H9 (cell line): ENCODE measurements around the gene COL28A1. TPM values are rescaled to one million over a fixed set of nuclear protein-coding genes. Genes with fewer than 3 reads are reported as not detected.

Source experiments
- DNase-seq: peaks from one replicate; pipeline ENCODE4 v3.0.0-alpha.2; 2017
- H2AFZ ChIP-seq: one replicate; pipeline ENCODE4 v1.6.1; 2013; ENCODE audit warnings: mild to moderate bottlenecking, low read length, control low read depth, moderate library complexity
- H2AK5ac ChIP-seq: 2 replicates; pipeline ENCODE4 v1.6.1; 2013; ENCODE audit warnings: low read length, control low read depth, mixed read lengths; ENCODE audit not compliant: insufficient read length
- H2BK120ac ChIP-seq: one replicate; pipeline ENCODE4 v1.6.1; 2013; ENCODE audit warnings: low read depth, mild to moderate bottlenecking, low read length, control low read depth, inconsistent platforms; ENCODE audit not compliant: poor library complexity, severe bottlenecking
- H2BK12ac ChIP-seq: 2 replicates; pipeline ENCODE4 v1.6.1; 2013; ENCODE audit warnings: low read length, control low read depth, mixed read lengths, low read depth; ENCODE audit not compliant: insufficient read length
- H2BK15ac ChIP-seq: 2 replicates; pipeline ENCODE4 v1.6.1; 2013; ENCODE audit warnings: low read depth, low read length, control low read depth
- H2BK20ac ChIP-seq: one replicate; pipeline ENCODE4 v1.6.1; 2013; ENCODE audit warnings: low read depth, mild to moderate bottlenecking, low read length, control low read depth, inconsistent platforms; ENCODE audit not compliant: poor library complexity, severe bottlenecking
- H2BK5ac ChIP-seq: 2 replicates; pipeline ENCODE4 v1.6.1; 2013; ENCODE audit warnings: low read length, control low read depth, mixed read lengths; ENCODE audit not compliant: insufficient read length
- H3K14ac ChIP-seq: 2 replicates; pipeline ENCODE4 v1.6.1; 2013; ENCODE audit warnings: low read length, control low read depth; ENCODE audit not compliant: insufficient read depth
- H3K18ac ChIP-seq: 2 replicates; pipeline ENCODE4 v1.6.1; 2013; ENCODE audit warnings: low read depth, mild to moderate bottlenecking, mixed read lengths, low read length, control low read depth; ENCODE audit not compliant: insufficient read length
- H3K23ac ChIP-seq: 2 replicates; pipeline ENCODE4 v1.6.1; 2013; ENCODE audit warnings: low read length, control low read depth, mixed read lengths, low read depth; ENCODE audit not compliant: insufficient read length
- H3K23me2 ChIP-seq: 2 replicates; pipeline ENCODE4 v1.6.1; 2013; ENCODE audit warnings: low read depth, mild to moderate bottlenecking, mixed read lengths, low read length, control low read depth; ENCODE audit not compliant: insufficient read length, poor library complexity, severe bottlenecking
- H3K27ac ChIP-seq: 2 replicates; pipeline ENCODE4 v1.5.1; 2013; ENCODE audit warnings: low read length, control low read depth, mixed read lengths, low read depth; ENCODE audit not compliant: insufficient read length
- H3K27me3 ChIP-seq: 2 replicates; pipeline ENCODE4 v1.6.1; 2013; ENCODE audit warnings: low read length, control low read depth, inconsistent platforms; ENCODE audit not compliant: insufficient read depth
- H3K4ac ChIP-seq: 2 replicates; pipeline ENCODE4 v1.6.1; 2013; ENCODE audit warnings: low read depth, mild to moderate bottlenecking, control low read depth, inconsistent platforms, low read length, moderate library complexity
- H3K4me1 ChIP-seq: 2 replicates; pipeline ENCODE4 v1.6.1; 2013; ENCODE audit warnings: low read length, control low read depth, inconsistent platforms; ENCODE audit not compliant: insufficient read depth
- H3K4me2 ChIP-seq: 2 replicates; pipeline ENCODE4 v1.6.1; 2013; ENCODE audit warnings: low read length, control low read depth, mixed read lengths; ENCODE audit not compliant: insufficient read length, insufficient read depth
- H3K56ac ChIP-seq: 2 replicates; pipeline ENCODE4 v1.6.1; 2013; ENCODE audit warnings: low read depth, mild to moderate bottlenecking, mixed read lengths, low read length, control low read depth; ENCODE audit not compliant: insufficient read length
- H3K79me1 ChIP-seq: 2 replicates; pipeline ENCODE4 v1.6.1; 2013; ENCODE audit warnings: low read depth, mild to moderate bottlenecking, moderate library complexity, low read length, control low read depth, inconsistent platforms; ENCODE audit not compliant: insufficient read depth, poor library complexity, severe bottlenecking
- H3K79me2 ChIP-seq: 2 replicates; pipeline ENCODE4 v1.6.1; 2013; ENCODE audit warnings: low read length, control low read depth, inconsistent platforms; ENCODE audit not compliant: insufficient read depth
- H3K9ac ChIP-seq: 2 replicates; pipeline ENCODE4 v1.6.1; 2013; ENCODE audit warnings: low read length, control low read depth, mixed read lengths; ENCODE audit not compliant: insufficient read length; ENCODE audit errors: extremely low read depth
- H3K9me3 ChIP-seq: one replicate; pipeline ENCODE4 v1.6.1; 2013; ENCODE audit warnings: low read depth, low read length, inconsistent platforms; ENCODE audit not compliant: control insufficient read depth
- H3T11ph ChIP-seq: one replicate; pipeline ENCODE4 v1.6.1; 2013; ENCODE audit warnings: mild to moderate bottlenecking, low read length, control low read depth, inconsistent platforms
- H4K20me1 ChIP-seq: one replicate; pipeline ENCODE4 v1.6.1; 2013; ENCODE audit not compliant: control insufficient read depth, insufficient read length, insufficient read depth
- H4K5ac ChIP-seq: 2 replicates; pipeline ENCODE4 v1.6.1; 2013; ENCODE audit warnings: low read depth, mild to moderate bottlenecking, mixed read lengths, low read length, control low read depth; ENCODE audit not compliant: insufficient read length
- H4K8ac ChIP-seq: replicated peaks from 2 replicates; pipeline ENCODE4 v1.6.1; 2013; ENCODE audit warnings: low read length, control low read depth, mixed read lengths, low read depth; ENCODE audit not compliant: insufficient read length
- H4K91ac ChIP-seq: 2 replicates; pipeline ENCODE4 v1.6.1; 2013; ENCODE audit warnings: low read depth, mild to moderate bottlenecking, moderate library complexity, mixed read lengths, low read length, control low read depth; ENCODE audit not compliant: insufficient read length
- H3K27ac Mint-ChIP-seq, 3 experiments: 2 replicates in 2 of 3; 3 replicates in 1 of 3; pipeline ENCODE4 v1.8.0; 2020 to 2021; ENCODE audit warnings: mixed read lengths in 3 of 3, mild to moderate bottlenecking in 1 of 3, moderate library complexity in 1 of 3
- H3K27me3 Mint-ChIP-seq: 2 replicates; pipeline ENCODE4 v1.8.0; 2021; ENCODE audit warnings: low read depth, mild to moderate bottlenecking, moderate library complexity, mixed read lengths
- H3K36me3 Mint-ChIP-seq, 3 experiments: 2 replicates in 2 of 3; 3 replicates in 1 of 3; pipeline ENCODE4 v1.8.0; 2020 to 2021; ENCODE audit warnings: low read depth in 3 of 3, mixed read lengths in 3 of 3; ENCODE audit not compliant: insufficient read depth in 1 of 3
- H3K4me1 Mint-ChIP-seq, 2 experiments: 2 replicates each; pipeline ENCODE4 v1.8.0; 2020; ENCODE audit warnings: mixed read lengths in 2 of 2
- H3K4me3 Mint-ChIP-seq, 2 experiments: 2 replicates in 1 of 2; 3 replicates in 1 of 2; pipeline ENCODE4 v1.8.0; 2020 to 2021; ENCODE audit warnings: mild to moderate bottlenecking in 2 of 2, mixed read lengths in 2 of 2, moderate library complexity in 1 of 2
- H3K9me3 Mint-ChIP-seq, 2 experiments: 2 replicates in 1 of 2; 3 replicates in 1 of 2; pipeline ENCODE4 v1.8.0; 2020; ENCODE audit warnings: mild to moderate bottlenecking in 2 of 2, mixed read lengths in 2 of 2, moderate library complexity in 1 of 2
- CTCF ChIP-seq: fragments of 200-600 bp; sonication (generic); conservative IDR thresholded peaks from 3 replicates; pipeline ENCODE4 v1.8.0; 2021; ENCODE audit warnings: antibody characterized with exemption, mild to moderate bottlenecking
- WGBS: extraction: QIAGEN DNeasy Blood & Tissue Kit; methylation state at CpG from one replicate; pipeline ENCODE4 v1.1.7; 2013; ENCODE audit warnings: missing lambda C conversion rate, low lambda C conversion rate, mixed read lengths; ENCODE audit not compliant: insufficient read length; ENCODE audit errors: extremely low coverage; 5-methylcytosine and 5-hydroxymethylcytosine counted together
- total RNA-seq: library from RNA; stranded (reverse); gene quantifications from 2 replicates; pipeline ENCODE4 v1.2.1, GENCODE V29; 2021

The COL28A1 gene
- total RNA-seq, 1 experiment from 2014 or later: 0.66 TPM

GRCh38 chr7:7329326-7329725 lies 206.3 kb downstream of the COL28A1 start:
- no CpG with 5 or more reads among the region's 1 CpG for WGBS
- no peak overlapping the region for H3K4ac ChIP-seq
- no peak overlapping the region for H2AK5ac ChIP-seq
- H2BK15ac ChIP-seq: no peak overlapping the region
- H3K27me3 ChIP-seq: no peaks in the 10 kb centered on the region
- H3K9ac ChIP-seq: no peak overlapping the region
- H2AFZ ChIP-seq: no peak overlapping the region
- H3K79me2 ChIP-seq: no peaks in the 10 kb centered on the region
- no peaks in the 10 kb centered on the region for H3K9me3 ChIP-seq
- TF ChIP-seq CTCF: no peak
- DNase-seq: no peak
- no peak overlapping the region for H3K56ac ChIP-seq
- H3K36me3 Mint-ChIP-seq: no peaks in the 10 kb centered on the region
- H3K27ac ChIP-seq: no peak overlapping the region
- peaks cover 0 to 2% of the 10 kb centered on the region in 2 experiments; a peak in 2 of 4 replicates for H3K4me1 Mint-ChIP-seq
- no peak overlapping the region for H2BK20ac ChIP-seq
- no peaks in the 10 kb centered on the region for H3K27me3 Mint-ChIP-seq
- no peak overlapping the region for H3K4me2 ChIP-seq
- no peak overlapping the region for H3K14ac ChIP-seq
- no peak overlapping the region for H4K8ac ChIP-seq
- no peak overlapping the region for H3K4me3 Mint-ChIP-seq
- H3K9me3 Mint-ChIP-seq: no peaks in the 10 kb centered on the region
- H3K23me2 ChIP-seq: no peaks in the 10 kb centered on the region
- no peaks in the 10 kb centered on the region for H3K4me1 ChIP-seq
- H2BK12ac ChIP-seq: no peak overlapping the region
- no peak overlapping the region for H4K91ac ChIP-seq
- H3K18ac ChIP-seq: no peak overlapping the region
- H4K5ac ChIP-seq: no peak overlapping the region
- H3T11ph ChIP-seq: no peak overlapping the region
- no peak overlapping the region for H3K23ac ChIP-seq
- no peak overlapping the region for H2BK120ac ChIP-seq
- H4K20me1 ChIP-seq: no peaks in the 10 kb centered on the region
- H2BK5ac ChIP-seq: no peak overlapping the region
- no peak overlapping the region; a peak in 1 of 7 replicates for H3K27ac Mint-ChIP-seq
- no peaks in the 10 kb centered on the region for H3K79me1 ChIP-seq
